ENCODE measurements around the gene GSTCD. TPM values are rescaled to one million over a fixed set of nuclear protein-coding genes. Genes with fewer than 3 reads are reported as not detected.
"Not testable (repeated sequence)": the region's sequence is repeated elsewhere in the genome, so short reads cannot be mapped to it uniquely, and the experiment has no call there.

Gene GSTCD
- total and polyA plus RNA-seq, 2 donors: 3.7 to 24.2 TPM

- H3K4me1 ChIP-seq (ENCODE audit: insufficient read depth); DNase-seq (ENCODE audit: extremely low spot score); H3K4me3 ChIP-seq (ENCODE audit: low read depth, low read length); H3K27ac ChIP-seq (ENCODE audit: low read depth); H3K36me3 ChIP-seq (ENCODE audit: insufficient read depth): not testable (repeated sequence)
- 91% methylated on average over 8 of the region's 8 CpGs for WGBS
Observed at GRCh38 chr4:105695832-105696231, 12.8 kb upstream of the GSTCD start.

- 94% methylated on average over 2 of the region's 2 CpGs for WGBS
- Histone ChIP-seq H3K4me3 (ENCODE audit: low read depth, low read length) (no peak overlapping the region), H3K4me1 (ENCODE audit: insufficient read depth) (no peaks in the 10 kb centered on the region), H3K27ac (ENCODE audit: low read depth) (no peak overlapping the region), H3K36me3 (ENCODE audit: insufficient read depth) (peaks cover 4% of the 10 kb centered on the region)
- DNase-seq (ENCODE audit: extremely low spot score): no peak
Observed at GRCh38 chr4:105698607-105699006, 10.0 kb upstream of the GSTCD start.

- no peak overlapping the region for H3K27ac ChIP-seq (ENCODE audit: low read depth)
- no peaks in the 10 kb centered on the region for H3K4me1 ChIP-seq (ENCODE audit: insufficient read depth)
- H3K36me3 ChIP-seq (ENCODE audit: insufficient read depth): no peaks in the 10 kb centered on the region
- H3K4me3 ChIP-seq (ENCODE audit: low read depth, low read length): peak overlapping the region; percentile 90
- DNase-seq (ENCODE audit: extremely low spot score): no peak
- WGBS: 17% methylated on average over 7 of the region's 7 CpGs
Observed at GRCh38 chr4:105707782-105708180, 803 bp upstream of the GSTCD start.

- no peaks in the 10 kb centered on the region for H3K36me3 ChIP-seq (ENCODE audit: insufficient read depth)
- H3K27ac ChIP-seq (ENCODE audit: low read depth): no peak overlapping the region
- no peaks in the 10 kb centered on the region for H3K4me1 ChIP-seq (ENCODE audit: insufficient read depth)
- H3K4me3 ChIP-seq (ENCODE audit: low read depth, low read length): peak overlapping the region; percentile 90
- no peak for DNase-seq (ENCODE audit: extremely low spot score)
- WGBS: under 1% methylated on average over 11 of the region's 11 CpGs
Observed at GRCh38 chr4:105709081-105709450, 482 bp downstream of the GSTCD start.

- no peak for DNase-seq (ENCODE audit: extremely low spot score)
- 57% methylated on average over 16 of the region's 16 CpGs for WGBS
- H3K4me1 ChIP-seq (ENCODE audit: insufficient read depth): no peaks in the 10 kb centered on the region
- no peak overlapping the region for H3K4me3 ChIP-seq (ENCODE audit: low read depth, low read length)
- no peak overlapping the region for H3K27ac ChIP-seq (ENCODE audit: low read depth)
- no peaks in the 10 kb centered on the region for H3K36me3 ChIP-seq (ENCODE audit: insufficient read depth)
Observed at GRCh38 chr4:105710012-105710600, 1.5 kb downstream of the GSTCD start.

- Histone ChIP-seq H3K36me3 (ENCODE audit: insufficient read depth) (no peaks in the 10 kb centered on the region), H3K4me1 (ENCODE audit: insufficient read depth) (no peaks in the 10 kb centered on the region), H3K4me3 (ENCODE audit: low read depth, low read length) (no peak overlapping the region), H3K27ac (ENCODE audit: low read depth) (no peak overlapping the region)
- 64% methylated on average over 6 of the region's 6 CpGs for WGBS
- DNase-seq (ENCODE audit: extremely low spot score): no peak
Observed at GRCh38 chr4:105710678-105711077, 2.1 kb downstream of the GSTCD start.

GRCh38 chr4:105712766-105713165 lies 4.2 kb downstream of the GSTCD start:
- no peak overlapping the region for H3K4me3 ChIP-seq (ENCODE audit: low read depth, low read length)
- 82% methylated on average over 2 of the region's 2 CpGs for WGBS
- no peak overlapping the region for H3K27ac ChIP-seq (ENCODE audit: low read depth)
- no peaks in the 10 kb centered on the region for H3K4me1 ChIP-seq (ENCODE audit: insufficient read depth)
- H3K36me3 ChIP-seq (ENCODE audit: insufficient read depth): no peaks in the 10 kb centered on the region
- no peak for DNase-seq (ENCODE audit: extremely low spot score)

GRCh38 chr4:105714071-105714521 lies 5.5 kb downstream of the GSTCD start:
- Histone ChIP-seq H3K4me3 (ENCODE audit: low read depth, low read length) (no peak overlapping the region), H3K36me3 (ENCODE audit: insufficient read depth) (no peaks in the 10 kb centered on the region), H3K27ac (ENCODE audit: low read depth) (no peak overlapping the region), H3K4me1 (ENCODE audit: insufficient read depth) (no peaks in the 10 kb centered on the region)
- 78% methylated on average over 5 of the region's 5 CpGs for WGBS
- no peak for DNase-seq (ENCODE audit: extremely low spot score)

GRCh38 chr4:105714932-105715331 lies 6.3 kb downstream of the GSTCD start:
- Histone ChIP-seq H3K4me1 (ENCODE audit: insufficient read depth) (no peaks in the 10 kb centered on the region), H3K4me3 (ENCODE audit: low read depth, low read length) (no peak overlapping the region), H3K27ac (ENCODE audit: low read depth) (no peak overlapping the region), H3K36me3 (ENCODE audit: insufficient read depth) (no peaks in the 10 kb centered on the region)
- DNase-seq (ENCODE audit: extremely low spot score): no peak
- WGBS: 89% methylated on average over 1 of the region's 1 CpG

GRCh38 chr4:105715692-105716278 lies 7.2 kb downstream of the GSTCD start:
- DNase-seq (ENCODE audit: extremely low spot score): no peak
- 44% methylated on average over 4 of the region's 4 CpGs for WGBS
- Histone ChIP-seq H3K27ac (ENCODE audit: low read depth) (no peak overlapping the region), H3K4me3 (ENCODE audit: low read depth, low read length) (no peak overlapping the region), H3K4me1 (ENCODE audit: insufficient read depth) (no peaks in the 10 kb centered on the region), H3K36me3 (ENCODE audit: insufficient read depth) (no peaks in the 10 kb centered on the region)

GRCh38 chr4:105719204-105719603 lies 10.6 kb downstream of the GSTCD start:
- H3K36me3 ChIP-seq (ENCODE audit: insufficient read depth): no peaks in the 10 kb centered on the region
- WGBS: 96% methylated on average over 2 of the region's 2 CpGs
- no peak overlapping the region for H3K4me3 ChIP-seq (ENCODE audit: low read depth, low read length)
- DNase-seq (ENCODE audit: extremely low spot score): no peak
- H3K4me1 ChIP-seq (ENCODE audit: insufficient read depth): no peaks in the 10 kb centered on the region
- no peak overlapping the region for H3K27ac ChIP-seq (ENCODE audit: low read depth)

- H3K27ac ChIP-seq (ENCODE audit: low read depth): no peak overlapping the region
- 89% methylated on average over 2 of the region's 2 CpGs for WGBS
- H3K4me1 ChIP-seq (ENCODE audit: insufficient read depth): no peaks in the 10 kb centered on the region
- DNase-seq (ENCODE audit: extremely low spot score): no peak
- H3K36me3 ChIP-seq (ENCODE audit: insufficient read depth): no peaks in the 10 kb centered on the region
- H3K4me3 ChIP-seq (ENCODE audit: low read depth, low read length): no peak overlapping the region
Observed at GRCh38 chr4:105725623-105726022, 17.0 kb downstream of the GSTCD start.

- H3K36me3 ChIP-seq (ENCODE audit: insufficient read depth); H3K4me1 ChIP-seq (ENCODE audit: insufficient read depth); H3K27ac ChIP-seq (ENCODE audit: low read depth); DNase-seq (ENCODE audit: extremely low spot score); H3K4me3 ChIP-seq (ENCODE audit: low read depth, low read length): not testable (repeated sequence)
- 98% methylated on average over 4 of the region's 4 CpGs for WGBS
Observed at GRCh38 chr4:105729895-105730294, 21.3 kb downstream of the GSTCD start.

GRCh38 chr4:105735217-105735616 lies 26.6 kb downstream of the GSTCD start:
- H3K36me3 ChIP-seq (ENCODE audit: insufficient read depth); H3K27ac ChIP-seq (ENCODE audit: low read depth); H3K4me3 ChIP-seq (ENCODE audit: low read depth, low read length); DNase-seq (ENCODE audit: extremely low spot score); H3K4me1 ChIP-seq (ENCODE audit: insufficient read depth): not testable (repeated sequence)
- WGBS: 88% methylated on average over 10 of the region's 10 CpGs
